ENCODE measurements around the gene MAPK8.

Gene MAPK8

GRCh38 chr10:48331436-48331835 lies 25.0 kb downstream of the MAPK8 start:
- no peak for TF ChIP-seq TEAD4 (IDR thresholded peaks at IDR 0.05)
- TF ChIP-seq NFIC (IDR thresholded peaks at IDR 0.05) = no peak
- no peak for TF ChIP-seq MAX (IDR thresholded peaks at IDR 0.05)
- TF ChIP-seq REST (IDR thresholded peaks at IDR 0.05; ENCODE audit: low read depth) = no peak
- no peak for TF ChIP-seq FOXM1 (IDR thresholded peaks at IDR 0.05; ENCODE audit: borderline replicate concordance, low read depth)
- TF ChIP-seq CREB1 (IDR thresholded peaks at IDR 0.05; ENCODE audit: low read depth) = no peak
- no peak for TF ChIP-seq TCF12 (IDR thresholded peaks at IDR 0.05; ENCODE audit: low read depth)
- TF ChIP-seq ZBTB7A (IDR thresholded peaks at IDR 0.05; ENCODE audit: low read depth) = no peak
- TF ChIP-seq EGR1 (IDR thresholded peaks at IDR 0.05) = no peak
- no peak for TF ChIP-seq CEBPB (IDR thresholded peaks at IDR 0.05)
- no peak for TF ChIP-seq RAD21 (IDR thresholded peaks at IDR 0.05; ENCODE audit: low read depth)
- no peak for TF ChIP-seq YY1 (IDR thresholded peaks at IDR 0.05; ENCODE audit: low read depth)
- TF ChIP-seq EP300 (IDR thresholded peaks at IDR 0.05; ENCODE audit: borderline replicate concordance) = no peak
- TF ChIP-seq USF1 (IDR thresholded peaks at IDR 0.05) = no peak
- no peak for TF ChIP-seq TAF1 (IDR thresholded peaks at IDR 0.05; ENCODE audit: low read depth)

GRCh38 chr10:48332166-48332870 lies 25.8 kb downstream of the MAPK8 start:
- TF ChIP-seq USF1 (IDR thresholded peaks at IDR 0.05) (no peak), ZBTB7A (IDR thresholded peaks at IDR 0.05; ENCODE audit: low read depth) (no peak), RAD21 (IDR thresholded peaks at IDR 0.05; ENCODE audit: low read depth) (0 out of 2 replicates have a peak, but pooled peaks have one; percentile 34), CEBPB (IDR thresholded peaks at IDR 0.05) (peak; percentile 79), REST (IDR thresholded peaks at IDR 0.05; ENCODE audit: low read depth) (no peak), NFIC (IDR thresholded peaks at IDR 0.05) (no peak), TCF12 (IDR thresholded peaks at IDR 0.05; ENCODE audit: low read depth) (no peak), FOXM1 (IDR thresholded peaks at IDR 0.05; ENCODE audit: borderline replicate concordance, low read depth) (no peak), EGR1 (IDR thresholded peaks at IDR 0.05) (no peak), CREB1 (IDR thresholded peaks at IDR 0.05; ENCODE audit: low read depth) (no peak), TEAD4 (IDR thresholded peaks at IDR 0.05) (no peak), YY1 (IDR thresholded peaks at IDR 0.05; ENCODE audit: low read depth) (no peak), EP300 (IDR thresholded peaks at IDR 0.05; ENCODE audit: borderline replicate concordance) (no peak)

- TF ChIP-seq ZBTB7A (IDR thresholded peaks at IDR 0.05; ENCODE audit: low read depth) = no peak
- no peak for TF ChIP-seq NFIC (IDR thresholded peaks at IDR 0.05)
- TF ChIP-seq FOXM1 (IDR thresholded peaks at IDR 0.05; ENCODE audit: borderline replicate concordance, low read depth) = no peak
- TF ChIP-seq CREB1 (IDR thresholded peaks at IDR 0.05; ENCODE audit: low read depth) = no peak
- no peak for TF ChIP-seq TCF12 (IDR thresholded peaks at IDR 0.05; ENCODE audit: low read depth)
- no peak for TF ChIP-seq USF1 (IDR thresholded peaks at IDR 0.05)
Observed at GRCh38 chr10:48332871-48333216, 26.4 kb downstream of the MAPK8 start.

GRCh38 chr10:48333856-48334255 lies 27.4 kb downstream of the MAPK8 start:
- no peak for TF ChIP-seq ZBTB7A (IDR thresholded peaks at IDR 0.05; ENCODE audit: low read depth)
- TF ChIP-seq RAD21 (IDR thresholded peaks at IDR 0.05; ENCODE audit: low read depth) = no peak
- no peak for TF ChIP-seq TCF12 (IDR thresholded peaks at IDR 0.05; ENCODE audit: low read depth)
- TF ChIP-seq EGR1 (IDR thresholded peaks at IDR 0.05) = no peak
- no peak for TF ChIP-seq USF1 (IDR thresholded peaks at IDR 0.05)
- no peak for TF ChIP-seq EP300 (IDR thresholded peaks at IDR 0.05; ENCODE audit: borderline replicate concordance)
- TF ChIP-seq REST (IDR thresholded peaks at IDR 0.05; ENCODE audit: low read depth) = no peak
- no peak for TF ChIP-seq YY1 (IDR thresholded peaks at IDR 0.05; ENCODE audit: low read depth)
- no peak for TF ChIP-seq CREB1 (IDR thresholded peaks at IDR 0.05; ENCODE audit: low read depth)

Measured in Ishikawa (cell line).